Measurements from ENCODE around the gene ZC3H7B. TPM values are rescaled to one million over a fixed set of nuclear protein-coding genes. Genes with fewer than 3 reads are reported as not detected.

ZC3H7B gene
- total RNA-seq, 1 donor from 2014 or later: 28.2 TPM

DNA sequence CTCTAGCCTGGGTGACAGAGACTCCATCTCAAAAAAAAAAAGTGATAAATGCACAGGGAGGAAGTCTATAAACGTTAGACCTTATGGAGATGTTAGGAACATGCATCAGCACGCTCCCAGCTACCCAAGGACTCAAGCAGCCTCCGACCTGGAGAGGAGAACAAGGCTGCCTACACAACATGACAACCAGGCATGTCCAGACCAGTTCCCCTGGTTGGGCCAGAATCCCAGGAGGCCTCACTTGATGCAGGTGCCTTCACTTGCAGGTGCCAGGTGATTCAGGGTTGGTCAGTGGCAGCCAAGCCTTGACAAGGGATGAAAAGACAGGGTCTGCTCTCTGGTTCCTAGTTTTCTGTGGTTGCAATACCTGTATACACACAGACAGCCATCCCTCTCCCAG, 21.3 kb upstream of the ZC3H7B start:
- no peak for DNase-seq (ENCODE audit: extremely low spot score in 2 of 2)
- Histone ChIP-seq H3K27ac (no peak overlapping the region), H3K4me1 (peaks cover 14% of the 10 kb centered on the region)

DNA sequence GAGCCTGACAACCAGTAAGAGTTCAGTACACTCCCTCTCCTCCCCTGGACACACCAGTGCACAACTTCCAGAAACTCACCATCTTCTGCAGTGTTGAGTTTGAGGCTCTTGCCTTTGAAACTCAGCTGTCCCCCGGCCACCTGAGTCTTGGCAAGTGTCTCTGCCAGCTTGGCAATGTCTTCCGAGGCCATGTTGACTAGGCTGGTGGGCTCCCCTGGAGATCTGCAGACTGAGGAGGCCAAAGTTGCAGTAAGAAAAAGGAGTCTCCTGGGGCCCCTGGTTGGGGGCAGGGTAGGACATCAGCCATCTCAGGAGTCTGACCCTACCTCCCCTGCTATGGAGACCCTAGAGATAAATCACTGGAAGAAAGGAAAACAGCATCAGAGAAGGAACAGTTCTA, 20.5 kb upstream of the ZC3H7B start:
- peaks cover 0 to 41% of the 10 kb centered on the region in 2 donors for H3K36me3 ChIP-seq

More for the DNA sequence above, 21.3 kb upstream of the ZC3H7B start:
- intact Hi-C loops (cut with DNase I): no loop called here
- H3K4me3 ChIP-seq: no peak overlapping the region
- peaks cover 0 to 49% of the 10 kb centered on the region in 2 donors for H3K36me3 ChIP-seq
- TF ChIP-seq POLR2AphosphoS5 (IDR thresholded peaks at IDR 0.05; ENCODE audit: insufficient read depth in 1 of 2, low read depth in 1 of 2): peak in 1 of 2 donors; percentile 85
- no peak for TF ChIP-seq POLR2A (IDR thresholded peaks at IDR 0.05)
- no peaks in the 10 kb centered on the region for H3K27me3 ChIP-seq
- no peaks in the 10 kb centered on the region for H3K9me3 ChIP-seq

DNA sequence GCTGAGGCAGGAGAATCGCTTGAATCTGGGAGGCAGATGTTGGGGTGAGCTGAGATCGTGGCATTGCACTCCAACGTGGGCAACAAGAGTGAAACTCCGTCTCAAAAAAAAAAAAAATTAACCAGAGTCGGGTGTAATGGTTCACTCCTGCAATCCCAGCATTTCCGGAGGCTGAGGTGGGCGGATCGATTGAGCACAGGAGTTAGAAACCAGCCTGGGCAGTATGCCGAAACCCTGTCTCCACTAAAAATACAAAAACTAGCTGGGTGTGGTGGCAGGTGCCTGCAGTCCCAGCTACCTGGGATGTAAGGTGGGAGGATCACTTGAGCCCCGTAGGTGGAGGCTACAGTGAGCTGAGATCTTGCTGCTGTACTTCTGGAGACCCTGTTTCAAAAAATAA, 16.9 kb upstream of the ZC3H7B start:
- Histone ChIP-seq H3K27ac (peak overlapping the region; percentile 94), H3K27me3 (no peaks in the 10 kb centered on the region), H3K4me3 (peak overlapping the region in 1 of 2 donors; percentile 84), H3K36me3 (peaks cover 0 to 18% of the 10 kb centered on the region in 2 donors), H3K4me1 (peaks cover 27% of the 10 kb centered on the region), H3K9me3 (no peaks in the 10 kb centered on the region)
- intact Hi-C loops (cut with DNase I): no loop called here
- no peak for DNase-seq (ENCODE audit: extremely low spot score in 2 of 2)
- TF ChIP-seq POLR2A (IDR thresholded peaks at IDR 0.05): no peak
- TF ChIP-seq POLR2AphosphoS5 (IDR thresholded peaks at IDR 0.05; ENCODE audit: insufficient read depth in 1 of 2, low read depth in 1 of 2): no peak
- TF ChIP-seq, protein P1, sequence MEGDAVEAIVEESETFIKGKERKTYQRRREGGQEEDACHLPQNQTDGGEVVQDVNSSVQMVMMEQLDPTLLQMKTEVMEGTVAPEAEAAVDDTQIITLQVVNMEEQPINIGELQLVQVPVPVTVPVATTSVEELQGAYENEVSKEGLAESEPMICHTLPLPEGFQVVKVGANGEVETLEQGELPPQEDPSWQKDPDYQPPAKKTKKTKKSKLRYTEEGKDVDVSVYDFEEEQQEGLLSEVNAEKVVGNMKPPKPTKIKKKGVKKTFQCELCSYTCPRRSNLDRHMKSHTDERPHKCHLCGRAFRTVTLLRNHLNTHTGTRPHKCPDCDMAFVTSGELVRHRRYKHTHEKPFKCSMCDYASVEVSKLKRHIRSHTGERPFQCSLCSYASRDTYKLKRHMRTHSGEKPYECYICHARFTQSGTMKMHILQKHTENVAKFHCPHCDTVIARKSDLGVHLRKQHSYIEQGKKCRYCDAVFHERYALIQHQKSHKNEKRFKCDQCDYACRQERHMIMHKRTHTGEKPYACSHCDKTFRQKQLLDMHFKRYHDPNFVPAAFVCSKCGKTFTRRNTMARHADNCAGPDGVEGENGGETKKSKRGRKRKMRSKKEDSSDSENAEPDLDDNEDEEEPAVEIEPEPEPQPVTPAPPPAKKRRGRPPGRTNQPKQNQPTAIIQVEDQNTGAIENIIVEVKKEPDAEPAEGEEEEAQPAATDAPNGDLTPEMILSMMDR (IDR thresholded peaks at IDR 0.05): no peak

More for the DNA sequence above, 20.5 kb upstream of the ZC3H7B start:
- Histone ChIP-seq H3K4me1 (peaks cover 17% of the 10 kb centered on the region), H3K27ac (no peak overlapping the region), H3K9me3 (no peaks in the 10 kb centered on the region), H3K4me3 (no peak overlapping the region), H3K27me3 (no peaks in the 10 kb centered on the region)
- intact Hi-C loops (cut with DNase I): no loop called here
- DNase-seq (ENCODE audit: extremely low spot score in 2 of 2): no peak
- TF ChIP-seq POLR2A (IDR thresholded peaks at IDR 0.05): no peak
- TF ChIP-seq, protein P1 (IDR thresholded peaks at IDR 0.05): no peak
- no peak for TF ChIP-seq POLR2AphosphoS5 (IDR thresholded peaks at IDR 0.05; ENCODE audit: insufficient read depth in 1 of 2, low read depth in 1 of 2)

DNA sequence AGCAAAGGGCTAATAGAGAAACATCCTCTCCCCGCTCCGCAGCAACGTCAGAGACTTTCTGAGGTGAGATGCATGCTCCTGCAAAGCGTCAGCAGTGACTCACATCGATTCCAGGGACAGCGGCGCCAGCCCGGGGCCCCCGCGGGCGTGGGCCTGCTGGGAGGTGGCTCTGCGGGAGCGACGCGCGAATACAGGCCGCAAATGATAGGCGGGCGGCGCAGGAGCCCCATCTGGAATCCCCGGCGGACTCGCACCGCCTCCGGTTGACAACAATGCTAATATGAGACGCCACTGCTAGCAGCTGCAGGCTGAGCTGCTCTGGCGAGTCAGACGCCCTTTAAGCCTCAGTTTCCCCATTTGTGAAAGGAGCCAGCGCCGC, 15.9 kb upstream of the ZC3H7B start:
- no peak for DNase-seq (ENCODE audit: extremely low spot score in 2 of 2)
- H3K36me3 ChIP-seq: peaks cover 0 to 9% of the 10 kb centered on the region in 2 donors
- peak overlapping the region; percentile 84 to 96 for H3K4me3 ChIP-seq
- H3K4me1 ChIP-seq: peaks cover 25% of the 10 kb centered on the region
- no peaks in the 10 kb centered on the region for H3K9me3 ChIP-seq
- no peaks in the 10 kb centered on the region for H3K27me3 ChIP-seq
- intact Hi-C loops (cut with DNase I): no loop called here
- H3K27ac ChIP-seq: peak overlapping the region; percentile 94
- TF ChIP-seq POLR2AphosphoS5 (IDR thresholded peaks at IDR 0.05; ENCODE audit: insufficient read depth in 1 of 2, low read depth in 1 of 2): peak in 1 of 2 donors; percentile 6
- TF ChIP-seq, protein P1 (IDR thresholded peaks at IDR 0.05): no peak
- no peak for TF ChIP-seq POLR2A (IDR thresholded peaks at IDR 0.05)

DNA sequence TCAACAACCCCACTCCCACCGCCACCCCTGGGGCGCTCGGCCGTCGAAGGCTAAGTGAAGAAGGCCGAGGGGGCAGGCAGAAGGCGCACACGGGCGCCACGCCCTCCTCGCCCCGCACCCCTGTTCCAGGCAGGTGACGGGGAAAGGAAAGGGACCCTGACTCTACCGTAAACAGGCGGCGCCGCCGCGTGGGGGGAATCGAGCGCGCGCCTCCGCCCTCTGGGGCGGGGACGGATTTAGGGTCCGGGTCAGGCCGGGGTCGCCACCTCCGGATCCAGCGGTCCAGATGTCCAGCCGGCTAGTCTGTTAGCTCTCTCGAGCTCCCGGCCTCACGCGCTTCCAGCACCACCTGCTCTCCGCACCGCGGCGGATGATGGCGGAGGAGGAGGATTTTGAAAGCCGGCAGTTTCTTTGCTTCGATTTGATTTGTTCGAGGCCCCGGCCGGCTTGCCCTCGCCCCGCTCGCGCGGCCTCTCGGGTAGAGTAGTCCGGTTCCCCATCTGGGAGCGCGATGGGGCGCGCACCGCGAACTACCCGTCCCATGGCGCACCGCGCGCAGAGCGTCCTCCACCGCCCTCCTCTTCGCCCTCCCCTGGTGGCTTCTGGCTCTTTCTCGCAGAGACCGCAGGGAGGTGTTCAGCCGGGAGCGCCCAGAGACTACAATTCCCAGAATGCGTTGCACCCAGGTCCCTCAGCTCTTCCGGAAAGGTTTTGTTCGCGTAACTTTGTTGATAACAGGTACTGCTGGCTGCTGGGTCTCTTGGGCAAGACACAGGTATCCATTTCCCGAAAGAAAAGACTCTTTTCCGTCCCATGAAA, 15.3 kb upstream of the ZC3H7B start, which contains the start of gene RANGAP1:
Gene RANGAP1 (minus strand): TSS at position 368 of the 819 bp plus-strand sequence. CDS start 5,143 bp downstream, outside the sequence.
- H3K4me3 ChIP-seq: peak within 1 kb of the TSS; percentile 84 to 96
- H3K36me3 ChIP-seq: peaks cover 0 to 7% of the 10 kb centered on the region in 2 donors
- peak; percentile 96 to 99 for TF ChIP-seq POLR2AphosphoS5 (IDR thresholded peaks at IDR 0.05; ENCODE audit: insufficient read depth in 1 of 2, low read depth in 1 of 2)
- peak in 1 of 2 donors; percentile 56 for TF ChIP-seq POLR2A (IDR thresholded peaks at IDR 0.05)
- TF ChIP-seq, protein P1 (IDR thresholded peaks at IDR 0.05): peak in 2 of 3 experiments; percentile 22 to 23
- H3K27me3 ChIP-seq: no peaks in the 10 kb centered on the region
- intact Hi-C loops (cut with DNase I): no loop called here
- no peaks in the 10 kb centered on the region for H3K9me3 ChIP-seq
- DNase-seq (ENCODE audit: extremely low spot score in 2 of 2): peak; percentile 97 to 99
- H3K27ac ChIP-seq: peak within 1 kb of the TSS; percentile 94
- peaks cover 19% of the 10 kb centered on the region for H3K4me1 ChIP-seq
